GM08714 (cell line): ENCODE measurements around the gene RAB36.

ENCODE experiments used
- H3K4me3 ChIP-seq: fragments of 200-500 bp; sonication (Bioruptor generic); 2 replicates; pipeline ENCODE4 v1.5.1; 2014; ENCODE audit warnings: mild to moderate bottlenecking, low read length, inconsistent platforms
- ZNF274 ChIP-seq: IDR thresholded peaks from 2 replicates; pipeline ENCODE4 v1.6.1; 2012; ENCODE audit warnings: mild to moderate bottlenecking, low read depth, low read length

The RAB36 gene

DNA sequence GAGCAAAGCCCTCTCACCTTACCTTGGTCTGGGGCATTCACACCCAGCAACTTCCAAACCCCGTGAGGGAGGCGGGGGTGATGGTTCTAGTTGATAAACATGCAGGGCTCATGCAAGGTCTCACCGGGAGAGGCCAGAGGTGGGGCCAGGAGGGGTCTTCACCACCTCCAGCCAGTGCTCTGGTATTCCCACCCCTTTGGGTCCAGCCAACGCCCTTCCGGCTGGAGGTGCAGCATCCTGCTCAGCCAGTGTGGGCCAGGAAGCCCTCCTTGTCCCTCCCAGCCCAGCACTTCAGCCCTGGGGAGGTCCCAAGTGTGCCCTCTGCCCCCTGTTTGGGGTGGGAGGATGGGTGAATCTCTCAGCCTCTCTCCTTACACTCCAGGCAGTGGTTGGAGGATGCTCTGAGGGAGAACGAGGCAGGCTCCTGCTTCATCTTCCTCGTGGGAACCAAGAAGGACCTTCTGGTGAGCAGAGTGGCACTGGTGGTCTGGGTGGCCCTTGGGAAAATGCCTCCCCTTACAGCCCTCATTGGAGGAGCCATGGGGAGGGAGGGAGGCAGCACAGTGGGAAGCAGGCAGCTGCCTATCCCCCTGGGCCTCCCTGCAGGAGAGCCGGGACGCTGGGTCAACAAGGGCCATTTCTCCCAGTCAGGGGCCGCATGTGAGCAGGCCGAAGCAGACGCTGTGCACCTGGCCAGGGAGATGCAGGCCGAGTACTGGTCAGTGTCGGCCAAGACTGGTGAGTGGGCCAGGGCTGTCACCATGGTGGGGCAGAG, 13.4 kb downstream of the RAB36 start:
- H3K4me3 ChIP-seq, result no peak overlapping the region
- TF ChIP-seq ZNF274, result no peak

DNA sequence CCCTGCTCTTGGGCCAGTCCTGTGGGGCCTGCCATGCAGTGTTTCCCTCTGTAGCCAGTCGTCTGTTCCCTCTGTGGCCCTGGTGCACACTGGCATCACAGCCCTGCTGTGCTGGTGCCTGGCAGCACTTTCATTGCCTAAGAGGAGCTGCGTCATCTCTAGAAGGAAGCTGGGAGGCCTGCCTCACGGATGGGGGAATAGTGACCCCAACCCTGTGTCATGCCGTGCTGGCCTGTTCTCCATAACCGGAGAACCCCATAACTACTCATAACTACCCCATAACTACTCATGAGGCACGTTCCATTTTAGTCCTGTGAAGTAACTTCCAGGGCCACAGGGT, 14.0 kb downstream of the RAB36 start:
- H3K4me3 ChIP-seq, result no peak overlapping the region
- TF ChIP-seq ZNF274, result no peak

DNA sequence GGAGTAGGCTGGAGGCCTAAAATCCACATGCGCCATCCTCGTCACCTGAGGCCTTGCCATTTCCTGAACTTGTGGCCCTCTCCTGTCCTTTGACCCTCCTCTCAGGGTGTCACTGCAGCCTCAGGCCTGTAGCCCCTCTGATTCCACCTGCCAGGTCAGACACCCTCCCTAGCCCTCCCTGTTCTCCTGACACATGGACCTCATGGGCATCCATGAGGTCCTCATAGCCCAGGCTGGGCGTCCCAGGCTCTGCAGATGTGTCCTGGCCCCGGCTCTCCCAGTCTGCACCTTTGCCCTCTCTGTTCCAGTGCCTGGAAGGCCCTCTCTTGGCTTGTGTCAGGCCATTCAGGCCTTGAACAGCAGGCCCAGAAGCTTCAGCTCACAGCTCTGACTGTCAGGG, 15.8 kb downstream of the RAB36 start:
- H3K4me3 ChIP-seq, result no peak overlapping the region

DNA sequence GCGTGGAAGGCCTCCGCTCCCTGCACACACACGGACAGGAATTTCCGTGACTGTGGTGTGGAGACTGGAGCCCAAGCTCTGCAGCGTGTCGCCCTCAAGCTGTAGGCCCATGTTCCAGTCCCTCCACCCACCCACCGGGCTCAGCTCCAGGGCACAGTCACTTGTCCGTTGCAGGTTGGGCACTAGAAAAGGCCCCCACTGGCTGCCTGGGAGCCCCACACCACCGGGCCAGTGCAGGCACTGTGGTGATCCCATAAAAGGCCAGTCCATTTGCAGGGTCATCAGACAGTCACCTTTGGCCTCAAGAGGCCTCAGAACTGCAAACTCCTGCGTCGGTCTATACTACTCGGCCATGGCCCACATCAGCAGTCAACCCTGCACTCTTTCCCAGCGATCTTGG, 16.3 kb downstream of the RAB36 start:
- TF ChIP-seq ZNF274, result no peak
- H3K4me3 ChIP-seq, result no peak overlapping the region

More for the DNA sequence above, 15.8 kb downstream of the RAB36 start:
- no peak for TF ChIP-seq ZNF274

DNA sequence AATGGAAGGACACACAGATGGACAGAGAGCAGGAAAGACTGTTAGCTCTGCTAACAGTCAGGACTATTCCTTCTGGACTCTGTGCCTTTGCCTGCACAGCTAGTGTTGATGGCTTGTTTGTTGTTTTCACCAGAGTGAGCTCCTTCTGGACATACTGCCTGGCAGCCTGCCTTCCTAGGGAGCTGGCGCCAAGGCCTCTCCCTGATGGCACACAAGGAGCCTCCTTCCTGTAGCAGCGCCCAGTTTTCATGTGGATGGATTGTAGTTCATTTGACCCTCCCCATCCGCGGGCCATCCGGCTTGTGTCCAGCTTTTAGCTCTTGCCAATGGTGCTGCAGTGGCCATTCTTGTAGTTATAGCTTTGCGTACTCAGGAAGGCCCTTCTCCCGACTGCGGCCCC, 18.4 kb downstream of the RAB36 start:
- TF ChIP-seq ZNF274, result no peak
- H3K4me3 ChIP-seq, result no peak overlapping the region

DNA sequence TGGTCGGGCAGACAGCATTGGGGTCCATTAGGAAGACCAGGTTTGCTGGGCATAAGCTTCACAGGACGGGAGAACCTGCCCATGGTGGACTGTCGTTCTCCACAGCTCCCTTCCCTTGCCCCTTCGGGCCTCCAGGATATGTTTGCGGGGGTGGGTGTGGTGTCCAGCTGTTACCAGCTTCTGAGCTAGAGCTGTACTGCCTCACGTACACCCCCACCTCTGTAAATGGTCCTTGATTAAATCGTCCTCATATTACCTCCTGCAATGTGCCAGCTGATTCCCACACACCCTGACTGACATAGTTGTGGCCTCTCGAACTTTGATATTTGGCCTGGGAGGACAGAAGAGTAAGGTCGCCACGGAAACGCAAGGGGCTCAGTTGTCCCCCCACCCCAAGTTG, 18.8 kb downstream of the RAB36 start:
- H3K4me3 ChIP-seq, result no peak overlapping the region
- TF ChIP-seq ZNF274, result no peak

DNA sequence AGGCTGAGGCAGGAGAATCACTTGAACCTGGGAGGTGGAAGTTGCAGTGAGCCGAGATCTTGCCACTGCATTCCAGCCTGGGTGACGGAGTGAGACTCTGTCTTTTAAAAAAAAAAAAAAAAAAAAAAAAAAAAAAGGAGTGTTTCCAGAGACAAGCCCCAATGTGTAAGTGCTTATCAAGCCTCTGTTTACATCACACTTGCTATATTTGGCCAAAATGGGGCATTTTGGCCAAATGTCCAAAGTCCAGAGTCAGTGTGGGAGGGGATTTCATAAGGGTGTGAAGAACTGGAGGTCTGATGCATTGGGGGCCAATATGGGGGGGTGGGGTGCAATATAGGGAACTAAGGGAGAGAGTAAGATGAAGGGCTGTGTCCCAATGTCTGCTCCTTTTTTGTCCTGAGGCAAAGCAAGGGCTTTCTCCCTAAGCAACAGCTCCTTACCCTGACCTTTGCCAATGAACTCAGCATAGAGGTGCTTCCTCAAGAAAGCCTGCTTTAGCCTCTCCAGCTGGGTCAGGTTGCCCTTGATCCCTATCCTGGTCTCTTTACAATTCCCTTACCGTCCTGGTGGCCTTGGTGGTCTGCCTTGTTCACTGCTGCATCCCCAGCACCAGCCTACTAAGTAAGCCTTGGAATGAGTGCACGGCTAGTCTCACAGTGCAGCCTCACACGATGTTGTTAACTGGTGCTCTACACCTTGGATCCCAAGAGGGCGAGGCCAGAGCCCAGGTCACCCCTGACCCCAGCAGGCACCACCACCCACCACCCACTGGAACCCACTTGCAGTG, 21.0 kb downstream of the RAB36 start:
- TF ChIP-seq ZNF274, result no peak
- H3K4me3 ChIP-seq, result no peak overlapping the region

DNA sequence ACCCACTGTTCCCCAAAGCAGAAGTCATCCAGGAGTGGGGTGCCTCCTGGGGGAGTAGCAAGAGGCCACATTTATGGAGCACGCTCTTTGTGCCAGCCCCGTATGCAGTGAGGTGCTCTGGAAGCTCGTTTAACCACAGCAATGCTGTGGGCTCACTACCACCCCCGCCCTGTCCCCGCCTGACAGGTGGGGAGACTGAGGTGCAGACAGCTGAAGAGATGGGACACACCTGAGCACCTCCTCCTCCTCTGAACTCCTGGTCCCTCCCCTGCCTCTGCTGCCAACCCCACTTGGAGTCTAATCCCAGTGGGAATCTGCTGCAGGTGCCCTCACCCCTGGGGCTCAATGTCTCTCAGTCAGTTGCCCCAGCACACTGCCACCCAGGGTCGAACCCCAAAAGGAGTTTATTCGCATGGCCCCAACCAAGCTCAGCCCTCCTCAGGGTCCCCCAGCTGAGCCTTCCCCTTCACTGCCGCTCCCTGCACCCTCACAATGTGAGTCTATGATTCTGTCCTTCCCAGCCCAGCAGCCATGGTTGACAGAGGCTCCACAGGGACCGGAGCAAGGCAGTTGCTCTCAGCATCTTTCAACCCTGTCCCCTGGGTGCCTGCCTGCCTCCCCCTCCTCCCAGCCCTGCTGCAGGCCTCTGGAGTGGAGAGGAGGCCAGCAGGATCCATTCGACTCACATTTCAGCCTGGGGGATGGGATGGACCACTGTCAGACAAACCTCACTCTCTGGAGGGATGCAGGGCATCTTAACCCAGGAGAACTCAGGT, 21.8 kb downstream of the RAB36 start:
- no peak for TF ChIP-seq ZNF274
- H3K4me3 ChIP-seq, result no peak overlapping the region

DNA sequence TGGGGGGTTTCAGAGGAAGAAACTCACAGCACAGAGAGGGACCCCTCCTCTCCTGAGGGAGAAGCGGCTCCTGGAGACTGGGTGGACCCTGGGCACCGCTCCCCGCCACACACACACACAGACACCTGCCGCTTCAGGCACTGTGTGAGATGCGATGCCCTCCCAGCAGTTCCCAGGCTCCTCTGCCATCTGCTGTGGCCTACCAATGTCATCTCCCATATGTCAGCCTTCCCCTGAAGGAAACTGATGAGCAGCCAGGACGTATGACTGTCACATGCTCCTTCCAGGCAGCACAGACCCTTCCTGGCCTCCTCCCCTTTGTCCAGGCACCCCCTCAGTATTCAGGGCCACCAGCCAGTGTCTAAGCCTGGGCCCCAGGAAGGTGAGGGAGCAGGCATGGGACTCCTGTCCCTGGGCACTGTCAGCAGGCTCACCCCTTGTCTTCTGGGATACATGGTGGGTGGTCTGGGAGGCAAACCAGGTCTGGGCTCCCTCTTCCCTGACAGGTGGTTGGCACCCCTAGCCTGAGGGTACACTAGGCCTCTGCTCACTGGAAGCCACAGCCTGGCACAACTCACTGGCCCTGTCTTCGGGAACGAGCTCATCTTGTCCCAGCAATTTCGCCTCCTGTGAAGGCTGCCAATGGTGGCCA, 23.2 kb downstream of the RAB36 start:
- no peak overlapping the region for H3K4me3 ChIP-seq
- no peak for TF ChIP-seq ZNF274

DNA sequence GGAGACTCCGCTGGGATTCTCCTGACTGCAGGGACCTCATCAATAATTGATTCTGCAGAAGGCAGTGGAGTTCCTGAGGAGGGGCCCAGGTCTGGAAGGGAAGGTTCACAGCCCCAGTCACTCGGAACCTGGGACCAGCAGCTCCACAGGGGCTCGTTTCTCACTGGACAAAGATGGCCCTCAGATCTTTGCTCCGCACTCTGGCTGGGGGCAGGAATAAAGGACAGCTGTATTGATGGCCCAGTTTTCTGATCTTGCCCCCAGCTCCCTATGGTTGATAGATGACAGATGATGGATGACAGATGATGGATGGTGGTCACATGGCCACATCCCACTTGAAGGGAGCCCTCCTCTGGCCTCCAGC, 23.7 kb downstream of the RAB36 start:
- TF ChIP-seq ZNF274, result no peak
- H3K4me3 ChIP-seq, result no peak overlapping the region

DNA sequence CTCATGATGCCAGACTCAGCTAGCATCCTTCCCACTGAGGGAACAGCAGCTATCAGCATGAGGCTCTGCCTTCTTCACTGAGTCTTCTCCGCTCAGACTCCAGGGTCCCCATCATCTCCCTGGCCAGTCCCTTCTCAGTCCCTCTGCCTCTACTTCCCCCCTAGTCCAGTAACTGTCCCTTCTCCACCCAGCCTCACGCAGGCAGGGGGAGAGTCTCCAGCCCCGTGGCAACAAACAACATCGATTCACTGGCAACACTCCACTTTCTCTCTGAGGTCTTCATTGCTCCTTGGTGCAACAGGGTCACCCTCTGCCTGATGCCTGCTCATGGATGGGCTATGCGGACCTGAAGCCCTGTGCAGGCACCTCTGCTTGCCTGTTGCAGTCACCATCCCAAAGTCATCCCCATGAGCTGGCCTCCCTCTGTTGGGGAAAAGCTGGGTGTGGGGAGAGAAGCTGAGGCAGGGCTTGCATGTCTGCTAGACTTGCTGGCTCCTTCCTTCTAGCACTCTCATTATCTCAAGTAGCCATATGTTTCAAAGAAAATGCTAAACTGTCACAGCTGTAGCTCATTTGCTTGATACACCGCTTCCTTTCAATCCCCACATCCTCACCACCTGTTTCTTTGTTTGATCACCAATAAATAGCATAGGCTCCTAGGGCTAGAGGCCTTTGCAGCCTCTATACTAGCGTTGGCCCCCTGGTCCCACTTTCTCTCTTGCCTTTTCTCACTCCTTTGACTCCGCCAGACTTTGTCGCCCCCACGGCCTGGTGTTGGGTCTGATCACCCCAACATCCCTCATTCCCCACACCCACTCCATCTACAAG, 30.8 kb downstream of the RAB36 start:
- TF ChIP-seq ZNF274, result no peak
- H3K4me3 ChIP-seq, result no peak overlapping the region

DNA sequence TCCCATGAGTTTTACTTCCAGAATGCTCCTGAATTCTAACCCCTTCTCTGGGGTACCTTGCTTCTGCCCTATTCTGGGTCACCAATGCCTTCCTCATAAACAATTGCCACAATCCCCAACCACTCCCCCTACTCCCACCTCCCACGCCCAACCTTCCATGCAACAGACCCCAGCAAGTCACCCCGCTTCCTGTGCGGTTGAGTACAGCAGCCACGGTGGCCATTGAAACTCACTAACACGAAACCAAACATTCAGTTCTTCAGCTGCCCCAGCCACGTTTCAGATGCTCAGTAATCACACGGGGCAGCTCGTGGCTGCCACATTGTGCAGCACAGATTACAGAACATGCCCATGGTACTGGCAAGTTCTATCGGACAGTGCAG, 31.4 kb downstream of the RAB36 start:
- no peak overlapping the region for H3K4me3 ChIP-seq
- no peak for TF ChIP-seq ZNF274

DNA sequence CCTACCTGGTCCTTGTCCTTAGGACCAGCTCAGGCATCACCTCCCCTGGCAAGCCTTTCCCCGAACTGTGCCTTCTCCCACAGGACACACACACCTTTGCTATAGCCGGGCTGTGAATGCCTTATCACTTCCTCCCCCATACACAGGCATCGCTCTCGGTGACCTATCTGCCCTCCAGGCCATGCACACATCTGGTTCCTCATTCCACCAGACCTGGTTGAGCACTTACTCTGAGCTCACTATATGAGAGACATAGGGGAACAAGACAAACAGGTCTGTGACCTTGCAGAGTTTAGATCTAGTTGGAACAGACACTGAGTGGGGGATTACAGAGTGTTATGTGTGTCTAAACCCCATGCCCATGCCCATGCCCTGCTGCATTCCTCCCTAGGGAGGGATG, 31.9 kb downstream of the RAB36 start:
- H3K4me3 ChIP-seq, result no peak overlapping the region
- no peak for TF ChIP-seq ZNF274

DNA sequence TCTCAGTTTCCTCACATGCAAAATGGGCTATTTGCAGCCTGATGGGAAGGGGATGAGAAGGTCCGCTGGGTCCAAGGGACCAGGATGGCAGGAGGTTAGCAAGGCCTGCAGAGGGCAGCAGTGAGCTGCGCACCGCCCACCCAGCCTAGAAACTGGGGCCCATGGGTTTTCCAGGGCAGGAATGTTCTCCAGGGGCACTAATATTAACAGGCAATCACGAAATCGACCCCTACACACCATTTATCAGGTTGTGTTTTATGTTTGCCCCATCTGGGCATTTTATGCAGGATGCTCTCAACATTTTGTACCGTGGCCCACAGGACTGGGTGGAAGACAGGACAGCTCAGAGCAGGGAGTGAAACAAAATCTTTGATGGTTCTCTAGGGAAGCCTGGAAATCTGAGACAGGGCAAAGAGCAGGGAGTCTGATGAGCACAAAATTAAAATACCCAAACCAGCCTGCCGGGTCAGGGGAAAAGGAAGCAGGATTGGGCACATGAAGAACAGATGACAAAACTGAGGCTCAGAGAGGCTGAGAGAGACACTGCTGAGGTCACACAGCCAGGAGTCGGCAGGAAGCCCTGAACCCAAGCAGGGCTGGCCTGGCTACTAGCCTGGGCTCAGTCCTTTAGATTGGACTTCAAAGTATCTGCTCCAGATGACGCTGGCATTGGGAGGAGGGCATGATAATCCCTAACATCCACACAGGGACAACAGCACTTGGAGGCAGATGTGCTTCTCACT, 33.4 kb downstream of the RAB36 start:
- no peak for TF ChIP-seq ZNF274
- no peak overlapping the region for H3K4me3 ChIP-seq
